IMR-90 (cell line): ENCODE results near the gene PRLR. TPM values are rescaled to one million over a fixed set of nuclear protein-coding genes. Genes with fewer than 3 reads are reported as not detected.

Experiments
- ATAC-seq: fragments of 200-7000 bp; cut with Tn5 transposase; 2 replicates; pipeline ENCODE4 v1.9.1; 2020; ENCODE audit warnings: low read depth, mild to moderate bottlenecking, moderate library complexity
- BruUV-seq: library from RNA; stranded (reverse); fragments of 400-500 nt; replicated peaks from 2 replicates; lab custom pipeline; 2021; lab: Mats Ljungman, UMichigan
- CTCF ChIA-PET: fragments of 300-600 bp; formaldehyde crosslinking; extraction: SDS; loops from one replicate; lab custom pipeline; 2021; ENCODE audit warnings: antibody characterized with exemption; lab: Yijun Ruan, JAX
- POLR2A ChIA-PET: fragments of 300-600 bp; sonication (Branson Sonifier 250); formaldehyde crosslinking; loops from one replicate; lab custom pipeline; 2022; ENCODE audit warnings: antibody characterized with exemption; ENCODE audit not compliant: unreplicated experiment; lab: Charles Lee
- DNase-seq: peaks from one replicate; pipeline ENCODE4 v3.0.0; 2013
- H2AFZ ChIP-seq: replicated peaks from 2 replicates; pipeline ENCODE3; 2013; ENCODE audit warnings: low read length, mild to moderate bottlenecking; ENCODE audit not compliant: poor library complexity
- H2AK5ac ChIP-seq: 2 replicates; pipeline ENCODE4 v1.6.1; 2013; ENCODE audit warnings: low read depth, low read length, inconsistent platforms
- H2AK9ac ChIP-seq: replicated peaks from 2 replicates; pipeline ENCODE3; 2013; ENCODE audit warnings: mild to moderate bottlenecking, low read depth, low read length, moderate library complexity; ENCODE audit not compliant: poor library complexity
- H2BK120ac ChIP-seq: 2 replicates; pipeline ENCODE4 v1.6.1; 2013; ENCODE audit warnings: low read depth, low read length, inconsistent platforms
- H2BK15ac ChIP-seq: 3 replicates; pipeline ENCODE4 v1.6.1; 2013; ENCODE audit warnings: low read depth, low read length, inconsistent platforms
- H2BK20ac ChIP-seq: 2 replicates; pipeline ENCODE4 v1.6.1; 2013; ENCODE audit warnings: low read depth, mild to moderate bottlenecking, inconsistent platforms, low read length, moderate library complexity
- H2BK5ac ChIP-seq: 2 replicates; pipeline ENCODE4 v1.6.1; 2013; ENCODE audit warnings: mild to moderate bottlenecking, low read depth, low read length, inconsistent platforms; ENCODE audit not compliant: poor library complexity, severe bottlenecking
- H3K14ac ChIP-seq: replicated peaks from 2 replicates; pipeline ENCODE4 v1.6.1; 2013; ENCODE audit warnings: low read depth, low read length, inconsistent platforms
- H3K18ac ChIP-seq: 2 replicates; pipeline ENCODE4 v1.6.1; 2013; ENCODE audit warnings: low read depth, low read length, control low read depth
- H3K23ac ChIP-seq: 2 replicates; pipeline ENCODE4 v1.6.1; 2013; ENCODE audit warnings: low read depth, low read length, inconsistent platforms
- H3K27ac ChIP-seq: 2 replicates; pipeline ENCODE4 v1.5.1; 2013; ENCODE audit warnings: mild to moderate bottlenecking, control low read depth, low read length; ENCODE audit not compliant: insufficient read depth
- H3K27me3 ChIP-seq: 2 replicates; pipeline ENCODE4 v1.6.1; 2013; ENCODE audit warnings: low read length; ENCODE audit not compliant: control insufficient read depth, insufficient read depth
- H3K36me3 ChIP-seq: 2 replicates; pipeline ENCODE4 v1.6.1; 2013; ENCODE audit warnings: low read length, mixed read lengths; ENCODE audit not compliant: control insufficient read depth, insufficient read depth
- H3K4ac ChIP-seq: 2 replicates; pipeline ENCODE4 v1.6.1; 2013; ENCODE audit warnings: low read depth, low read length, inconsistent platforms
- H3K4me1 ChIP-seq: 2 replicates; pipeline ENCODE4 v1.6.1; 2013; ENCODE audit warnings: low read length, mixed read lengths; ENCODE audit not compliant: control insufficient read depth, insufficient read depth
- H3K4me2 ChIP-seq: 2 replicates; pipeline ENCODE4 v1.6.1; 2013; ENCODE audit warnings: low read depth, mild to moderate bottlenecking, control low read depth, low read length, moderate library complexity
- H3K4me3 ChIP-seq: 2 replicates; pipeline ENCODE4 v1.5.1; 2013; ENCODE audit warnings: low read depth, mild to moderate bottlenecking, control low read depth, low read length, moderate library complexity; ENCODE audit not compliant: insufficient read depth
- H3K56ac ChIP-seq: 2 replicates; pipeline ENCODE4 v1.6.1; 2013; ENCODE audit warnings: low read length, inconsistent platforms; ENCODE audit not compliant: insufficient read depth; ENCODE audit errors: extremely low read depth
- H3K79me1 ChIP-seq, 2 experiments: 2 replicates each; pipeline ENCODE4 v1.6.1; 2013; ENCODE audit warnings: low read length in 2 of 2, inconsistent platforms in 1 of 2, low read depth in 1 of 2
- H3K9ac ChIP-seq: 2 replicates; pipeline ENCODE4 v1.6.1; 2013; ENCODE audit warnings: low read depth, low read length, control low read depth
- H3K9me1 ChIP-seq: 2 replicates; pipeline ENCODE4 v1.6.1; 2013; ENCODE audit warnings: low read length, inconsistent platforms; ENCODE audit not compliant: insufficient read depth
- H3K9me3 ChIP-seq: 2 replicates; pipeline ENCODE4 v1.6.1; 2013; ENCODE audit warnings: low read length; ENCODE audit not compliant: control insufficient read depth, insufficient read depth
- H4K20me1 ChIP-seq: 2 replicates; pipeline ENCODE4 v1.6.1; 2013; ENCODE audit warnings: low read length, inconsistent platforms; ENCODE audit not compliant: insufficient read depth
- H4K5ac ChIP-seq: 2 replicates; pipeline ENCODE4 v1.6.1; 2013; ENCODE audit warnings: mild to moderate bottlenecking, low read depth, low read length, control low read depth
- H4K8ac ChIP-seq, 2 experiments: 2 replicates each; pipeline ENCODE4 v1.6.1; 2013; ENCODE audit warnings: low read depth in 2 of 2, low read length in 2 of 2, control low read depth in 1 of 2, inconsistent platforms in 1 of 2
- H4K91ac ChIP-seq: 2 replicates; pipeline ENCODE4 v1.6.1; 2013; ENCODE audit warnings: low read depth, low read length, inconsistent platforms; ENCODE audit not compliant: insufficient read depth
- CEBPB ChIP-seq: IDR thresholded peaks from 2 replicates; pipeline ENCODE4 v1.6.1; 2012; ENCODE audit warnings: low read depth, low read length, improper control_type of control experiment
- MAFK ChIP-seq: IDR thresholded peaks from 2 replicates; pipeline ENCODE4 v1.6.1; 2012; ENCODE audit warnings: low read depth, low read length, improper control_type of control experiment
- NFE2L2 ChIP-seq: fragments of 150-350 bp; IDR thresholded peaks from 2 replicates; pipeline ENCODE4 v1.6.1; 2016; ENCODE audit warnings: low read depth, mild to moderate bottlenecking, low read length
- POLR2A ChIP-seq: IDR thresholded peaks from 2 replicates; pipeline ENCODE4 v1.6.1; 2012; ENCODE audit warnings: mild to moderate bottlenecking, low read depth, low read length
- RAD21 ChIP-seq: IDR thresholded peaks from 2 replicates; pipeline ENCODE4 v1.6.1; 2012; ENCODE audit warnings: low read length, improper control_type of control experiment
- RCOR1 ChIP-seq: IDR thresholded peaks from 2 replicates; pipeline ENCODE4 v1.6.1; 2012; ENCODE audit warnings: mild to moderate bottlenecking, low read length, improper control_type of control experiment; ENCODE audit not compliant: insufficient replicate concordance
- SMC3 ChIP-seq: fragments of 150-350 bp; IDR thresholded peaks from 2 replicates; pipeline ENCODE4 v1.6.1; 2016; ENCODE audit warnings: low read depth, mild to moderate bottlenecking, antibody characterized with exemption, low read length, moderate library complexity
- WGBS, 2 experiments: methylation state at CpG; one replicate each; pipeline versions ENCODE4 v1.1.5 to v1.1.7; 2013; ENCODE audit warnings: missing lambda C conversion rate in 2 of 2; ENCODE audit not compliant: insufficient read length in 1 of 2; ENCODE audit errors: extremely low coverage in 2 of 2; 5-methylcytosine and 5-hydroxymethylcytosine counted together
- dilution Hi-C: fragments of 300-500 bp; cut with HindIII; formaldehyde crosslinking; loops from one replicate; pipeline ENCODE4 v1.14.3; 2018; ENCODE audit warnings: low sequenced_read_pairs; ENCODE audit not compliant: unreplicated experiment
- in situ Hi-C: fragments of 300-500 bp; cut with MboI; formaldehyde crosslinking; loops from 3 replicates; pipeline ENCODE4 v1.14.3; 2019; ENCODE audit warnings: low sequenced_read_pairs, inconsistent platforms, mixed read lengths
- intact Hi-C: fragments of 100-400 bp; cut with micrococcal nuclease; formaldehyde crosslinking; loops from 2 replicates; pipeline ENCODE4 v1.10.0; 2022
- polyA plus RNA-seq, 3 experiments: library from polyadenylated mRNA; depleted of rRNA; stranded (reverse); fragments of >200 nt; gene quantifications; 2 replicates each; pipeline ENCODE4 v1.2.3, GENCODE V29; 2012; ENCODE audit warnings: low replicate concordance in 1 of 3
- total RNA-seq: library from RNA; depleted of rRNA; stranded (reverse); fragments of >200 nt; gene quantifications from 2 replicates; pipeline ENCODE4 v1.2.3, GENCODE V29; 2012

PRLR gene
- total and polyA plus RNA-seq, 2 of the 4 experiments (the other 2 are of a cell fraction), result 0.24 to 0.54 TPM

DNA sequence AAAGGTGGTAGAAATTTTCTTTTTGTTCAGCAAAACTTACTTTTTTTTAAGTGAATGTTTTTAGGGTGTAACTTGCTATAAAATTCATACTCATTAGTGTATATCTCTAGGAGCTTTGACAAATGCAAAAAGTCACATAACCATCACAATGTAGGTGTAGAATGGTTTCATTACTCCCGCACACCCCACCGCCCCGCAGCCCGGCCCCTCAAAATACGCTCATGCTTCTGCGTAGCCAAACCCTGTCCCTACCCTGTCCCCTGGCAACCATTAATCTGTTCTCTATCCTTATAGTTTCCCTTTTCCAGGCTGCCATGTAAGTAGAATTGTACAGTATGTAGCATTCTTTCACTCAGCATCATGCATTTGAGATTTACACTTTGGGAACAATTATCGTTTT lies 9.2 kb upstream of the PRLR start:
- ChIA-PET CTCF (no interaction called here), POLR2A (no interaction called here)
- no peaks in the 10 kb centered on the region for H3K9me3 ChIP-seq
- intact Hi-C loops (no loop called here), dilution Hi-C loops (no loop called here), in situ Hi-C loops (no loop called here)
- no peak overlapping the region for H3K4me2 ChIP-seq
- no TSS peak for BruUV-seq
- no peak overlapping the region for H3K27ac ChIP-seq
- H3K4me1 ChIP-seq, result no peaks in the 10 kb centered on the region
- no peaks in the 10 kb centered on the region for H3K9me1 ChIP-seq
- H3K23ac ChIP-seq, result no peak overlapping the region
- no peak overlapping the region for H3K56ac ChIP-seq
- no peak overlapping the region for H3K14ac ChIP-seq
- H4K8ac ChIP-seq, result no peak overlapping the region
- no peak overlapping the region for H2AK9ac ChIP-seq
- no peak overlapping the region for H3K18ac ChIP-seq
- H3K4me3 ChIP-seq, result no peak overlapping the region
- DNase-seq, result no peak
- no peak for TF ChIP-seq POLR2A
- TF ChIP-seq RCOR1, result no peak
- TF ChIP-seq SMC3, result no peak
- no peak for TF ChIP-seq CEBPB
- no peak for TF ChIP-seq RAD21
- TF ChIP-seq MAFK, result no peak
- no peak for TF ChIP-seq NFE2L2
- no peak overlapping the region for H2AFZ ChIP-seq
- no peak overlapping the region for H2BK120ac ChIP-seq
- no peak overlapping the region for H2BK20ac ChIP-seq
- H3K4ac ChIP-seq, result no peak overlapping the region
- H4K5ac ChIP-seq, result no peak overlapping the region
- no peak for ATAC-seq
- H4K91ac ChIP-seq, result no peak overlapping the region
- no peak overlapping the region for H2AK5ac ChIP-seq
- no peak overlapping the region for H2BK15ac ChIP-seq
- H3K9ac ChIP-seq, result no peak overlapping the region
- no peak overlapping the region for H2BK5ac ChIP-seq
- H4K20me1 ChIP-seq, result no peaks in the 10 kb centered on the region
- no peaks in the 10 kb centered on the region for H3K79me1 ChIP-seq
- no CpG with 5 or more reads among the region's 7 CpGs for WGBS, 2 experiments
- H3K36me3 ChIP-seq, result no peaks in the 10 kb centered on the region
- H3K27me3 ChIP-seq, result no peaks in the 10 kb centered on the region
